Fibroblast of upper back skin (primary cell): ENCODE data around the gene ACSL1.

ENCODE experiments used
- DNase-seq: peaks from one replicate; pipeline ENCODE4 v3.0.0-alpha.2; 2013

Gene ACSL1

GRCh38 chr4:184713887-184714286 lies 111.9 kb downstream of the ACSL1 start:
- no peak for DNase-seq

- DNase-seq = no peak
Observed at GRCh38 chr4:184712322-184712721, 113.4 kb downstream of the ACSL1 start.

GRCh38 chr4:184706453-184706852 lies 119.3 kb downstream of the ACSL1 start:
- no peak for DNase-seq

- DNase-seq = no peak
Observed at GRCh38 chr4:184705692-184706091, 120.1 kb downstream of the ACSL1 start.
